Measurements from ENCODE around the gene CCDC149.

- TF ChIP-seq CTCF (IDR thresholded peaks at IDR 0.05; ENCODE audit: poor library complexity) (no peak), EZH2phosphoT487 (IDR thresholded peaks at IDR 0.05; ENCODE audit: low read depth, severe bottlenecking, unreplicated experiment) (no peak)
These were observed 59.7 kb downstream of the CCDC149 start for GRCh38 chr4:24853142-24853541.
